GM10248 (cell line): ENCODE results near the gene C10orf62.

Experiments
- CTCF ChIA-PET: fragments of 300-600 bp; sonication (Branson Sonifier 250); formaldehyde crosslinking; extraction: SDS; loops from one replicate; lab custom pipeline; 2021; ENCODE audit warnings: antibody characterized with exemption; lab: Yijun Ruan, JAX
- POLR2A ChIA-PET: fragments of 350-650 bp; sonication (Branson Sonifier 250); formaldehyde crosslinking; extraction: SDS; loops from one replicate; lab custom pipeline; 2020; ENCODE audit warnings: antibody characterized with exemption; lab: Yijun Ruan, JAX
- DNase-seq: peaks from one replicate; pipeline ENCODE4 v3.0.0; 2012; ENCODE audit errors: extremely low spot score
- CTCF ChIP-seq: IDR thresholded peaks from 2 replicates; pipeline ENCODE4 v1.5.1; 2012; ENCODE audit warnings: mild to moderate bottlenecking, low read depth; ENCODE audit errors: extremely low read depth, missing control alignments, control extremely low read depth

The C10orf62 gene

GRCh38 chr10:97578171-97578844, 11.2 kb upstream of the C10orf62 start:
- TF ChIP-seq CTCF: no peak
- no peak for DNase-seq
- ChIA-PET CTCF (no interaction called here), POLR2A (no interaction called here)

GRCh38 chr10:97580421-97581367, 8.8 kb upstream of the C10orf62 start:
- TF ChIP-seq CTCF: no peak
- ChIA-PET CTCF (interaction anchor here (1.4 to 7.5 kb wide), 2 partner anchors 8 to 46 kb away, joined by 3 to 55 read pairs; partner anchors contain the start of gene ANKRD2), POLR2A (no interaction called here)
- DNase-seq: no peak

- TF ChIP-seq CTCF: no peak
- POLR2A ChIA-PET: no interaction called here
- no peak for DNase-seq
- CTCF ChIA-PET: interaction anchor here (1.3 to 7.5 kb wide), 2 partner anchors 9 to 30 kb away, joined by 3 to 55 read pairs; partner anchors contain the start of gene ANKRD2
Observed at GRCh38 chr10:97582169-97582568, 7.4 kb upstream of the C10orf62 start.

- ChIA-PET POLR2A (no interaction called here), CTCF (interaction anchor here (0.8 to 7.5 kb wide), 3 partner anchors 9 to 32 kb away, joined by 3 to 55 read pairs (median 3); partner anchors contain the start of gene ANKRD2)
- TF ChIP-seq CTCF: no peak
- no peak for DNase-seq
Observed at GRCh38 chr10:97583476-97583875, 6.0 kb upstream of the C10orf62 start.

GRCh38 chr10:97584060-97584797, 5.3 kb upstream of the C10orf62 start, which contains the start of gene HOGA1:
Gene HOGA1 (plus strand): TSS chr10:97584389. CDS start chr10:97584704, 315 bp downstream.
- no peak for TF ChIP-seq CTCF
- CTCF ChIA-PET: interaction anchor here (0.8 to 7.5 kb wide), 4 partner anchors 8 to 33 kb away, joined by 3 to 55 read pairs (median 3); partner anchors contain the start of gene ANKRD2
- no peak for DNase-seq
- POLR2A ChIA-PET: no interaction called here

GRCh38 chr10:97584798-97585438, 4.6 kb upstream of the C10orf62 start:
- no peak for DNase-seq
- ChIA-PET CTCF (interaction anchor here (0.9 to 7.5 kb wide), 2 partner anchors 12 to 32 kb away, joined by 3 to 55 read pairs; partner anchors contain the start of gene ANKRD2), POLR2A (no interaction called here)
- no peak for TF ChIP-seq CTCF
